H1 (cell line): Measurements from ENCODE around the gene ARHGEF6. TPM values are rescaled to one million over a fixed set of nuclear protein-coding genes. Genes with fewer than 3 reads are reported as not detected.

Experiments
- KDM5A ChIP-seq: fragments of 200-600 bp; IDR thresholded peaks from 2 replicates; pipeline ENCODE4 v1.7.1; 2012; ENCODE audit warnings: mild to moderate bottlenecking, low read length, inconsistent platforms, mixed read lengths
- polyA plus RNA-seq, 7 experiments: library from polyadenylated mRNA; depleted of rRNA in 3 of 7; stranded (reverse) in 5 of 7; unstranded in 2 of 7; fragments of >200 nt in 5 of 7; fragments of 200-250 nt in 2 of 7; gene quantifications; 1 replicate in 5 of 7; 2 replicates in 1 of 7; 4 replicates in 1 of 7; pipeline versions ENCODE4 v1.2.1 to v1.2.3, GENCODE V29; 2011 to 2013; ENCODE audit warnings: missing spikeins in 2 of 7, mixed read lengths in 2 of 7
- total RNA-seq: library from RNA; stranded (reverse); fragmentation: NEBNext Ultra II Directional; extraction: Animal tissue kit (Norgen Biotek cat#: 25700); gene quantifications from 2 replicates; pipeline ENCODE4 v1.2.1, GENCODE V29; 2021

ARHGEF6 gene
- total and polyA plus RNA-seq, 2 of the 8 experiments (the other 6 are each of a cell fraction or from before 2014, with no cell fraction given), result 3.6 to 3.7 TPM

DNA sequence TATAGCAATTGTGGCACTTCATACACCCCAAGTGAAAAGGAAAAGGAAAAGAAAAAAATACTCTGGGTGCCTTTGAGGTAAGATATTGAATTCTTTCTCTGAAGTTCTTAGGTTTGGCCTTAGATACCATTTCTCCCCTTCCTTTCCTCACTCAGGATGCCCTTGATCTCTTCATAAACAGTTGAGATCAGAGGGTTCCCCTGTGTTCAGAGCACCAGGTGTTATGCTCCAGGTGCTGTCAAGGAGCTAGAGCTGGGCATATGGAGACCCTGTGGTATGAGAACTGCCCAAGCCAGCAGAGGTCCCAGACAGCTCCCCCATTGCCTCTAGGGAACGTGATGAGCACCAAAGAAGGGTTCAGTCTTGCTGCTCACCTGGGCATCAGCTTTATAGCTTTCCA lies 149.9 kb downstream of the ARHGEF6 start (continued):
- no peak for TF ChIP-seq KDM5A
